GM12864 (cell line): ENCODE data around the gene VWA8.
"Not testable (repeated sequence)": the region's sequence is repeated elsewhere in the genome, so short reads cannot be mapped to it uniquely, and the experiment has no call there.

ENCODE experiments used
- DNase-seq: peaks from one replicate; pipeline ENCODE4 v3.0.0-alpha.2; 2011; ENCODE audit warnings: low read depth
- H3K4me3 ChIP-seq: 2 replicates; pipeline ENCODE4 v1.5.1; 2011; ENCODE audit warnings: mild to moderate bottlenecking, low read depth, low read length, control low read depth
- CTCF ChIP-seq: IDR thresholded peaks from 2 replicates; pipeline ENCODE4 v1.5.1; 2011; ENCODE audit warnings: low read depth, mild to moderate bottlenecking, moderate library complexity, low read length, control low read depth, inconsistent platforms; ENCODE audit errors: missing control alignments

The VWA8 gene

GRCh38 chr13:41934120-41934519, 26.8 kb downstream of the VWA8 start:
- no peak for TF ChIP-seq CTCF
- no peak overlapping the region for H3K4me3 ChIP-seq
- DNase-seq, result no peak

- no peak for TF ChIP-seq CTCF
- no peak overlapping the region for H3K4me3 ChIP-seq
- DNase-seq, result no peak
Measured at GRCh38 chr13:41931337-41931736, 29.6 kb downstream of the VWA8 start.

- no peak for DNase-seq
- no peak for TF ChIP-seq CTCF
- H3K4me3 ChIP-seq, result no peak overlapping the region
Measured at GRCh38 chr13:41930154-41930553, 30.8 kb downstream of the VWA8 start.

- H3K4me3 ChIP-seq, result no peak overlapping the region
- no peak for TF ChIP-seq CTCF
- DNase-seq, result no peak
Measured at GRCh38 chr13:41928323-41928722, 32.6 kb downstream of the VWA8 start.

GRCh38 chr13:41925014-41925413, 35.9 kb downstream of the VWA8 start:
- TF ChIP-seq CTCF, result no peak
- H3K4me3 ChIP-seq, result no peak overlapping the region
- no peak for DNase-seq

GRCh38 chr13:41922894-41923293, 38.0 kb downstream of the VWA8 start:
- DNase-seq, result not testable (repeated sequence)

GRCh38 chr13:41919741-41920487, 41.0 kb downstream of the VWA8 start:
- no peak for TF ChIP-seq CTCF
- DNase-seq, result no peak
- no peak overlapping the region for H3K4me3 ChIP-seq

More at GRCh38 chr13:41922894-41923293, 38.0 kb downstream of the VWA8 start:
- H3K4me3 ChIP-seq, result not testable (repeated sequence)
